ENCODE data around the gene RFLNA. TPM values are rescaled to one million over a fixed set of nuclear protein-coding genes. Genes with fewer than 3 reads are reported as not detected.

RFLNA gene
- total RNA-seq, 2 experiments from 2014 or later, result not detected

- POLR2A ChIA-PET, result no interaction called here
- DNase-seq, result no peak
- peaks cover 25% of the 10 kb centered on the region for H3K36me3 Mint-ChIP-seq (ENCODE audit: low read depth)
- no peak overlapping the region for H3K4me3 Mint-ChIP-seq
- no peaks in the 10 kb centered on the region for H3K27me3 Mint-ChIP-seq
- H3K9me3 Mint-ChIP-seq, result no peaks in the 10 kb centered on the region
- no peaks in the 10 kb centered on the region for H3K4me1 Mint-ChIP-seq
- CTCF ChIA-PET, result no interaction called here
- no peak overlapping the region for H3K27ac Mint-ChIP-seq
These were observed 51.7 kb downstream of the RFLNA start for GRCh38 chr12:124346425-124347168.

DNA sequence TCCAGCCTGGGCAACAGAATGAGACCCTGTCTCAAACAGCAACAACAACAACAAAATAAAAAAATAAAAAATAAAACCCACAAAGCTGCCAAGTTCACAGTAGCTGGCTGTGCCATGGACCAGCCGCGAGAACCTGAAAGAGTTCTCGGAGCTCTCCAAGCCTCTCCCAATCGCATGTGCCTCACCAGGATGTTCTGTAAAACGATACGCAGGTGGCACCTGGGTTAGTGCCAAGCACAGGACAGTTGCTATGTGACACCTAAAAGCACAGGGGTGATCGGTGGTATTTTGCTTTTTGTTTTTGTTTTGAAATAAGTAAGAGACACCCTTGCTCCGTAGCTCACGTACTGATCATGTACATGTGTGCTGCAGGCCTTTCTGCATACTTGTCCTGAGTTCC, 52.4 kb downstream of the RFLNA start:
- DNase-seq, result no peak
- H3K36me3 Mint-ChIP-seq (ENCODE audit: low read depth), result peaks cover 22% of the 10 kb centered on the region
- H3K4me1 Mint-ChIP-seq, result no peaks in the 10 kb centered on the region
- POLR2A ChIA-PET, result no interaction called here
- no peak overlapping the region for H3K27ac Mint-ChIP-seq
- no peaks in the 10 kb centered on the region for H3K9me3 Mint-ChIP-seq
- no peak overlapping the region for H3K4me3 Mint-ChIP-seq
- CTCF ChIA-PET, result interaction anchor here (0.6 kb wide), 1 partner anchor 140 kb away, joined by 3 read pairs; no protein-coding TSS in a partner anchor
- no peaks in the 10 kb centered on the region for H3K27me3 Mint-ChIP-seq

GRCh38 chr12:124347805-124348658, 53.1 kb downstream of the RFLNA start:
- H3K4me1 Mint-ChIP-seq, result no peaks in the 10 kb centered on the region
- H3K27me3 Mint-ChIP-seq, result no peaks in the 10 kb centered on the region
- CTCF ChIA-PET, result interaction anchor here (0.6 kb wide), 1 partner anchor 139 kb away, joined by 3 read pairs; no protein-coding TSS in a partner anchor
- H3K36me3 Mint-ChIP-seq (ENCODE audit: low read depth), result peaks cover 15% of the 10 kb centered on the region
- no peak overlapping the region for H3K4me3 Mint-ChIP-seq
- H3K27ac Mint-ChIP-seq, result no peak overlapping the region
- H3K9me3 Mint-ChIP-seq, result no peaks in the 10 kb centered on the region
- POLR2A ChIA-PET, result no interaction called here
- DNase-seq, result peak; percentile 18

- Mint-ChIP-seq H3K4me3 (no peak overlapping the region), H3K9me3 (no peaks in the 10 kb centered on the region), H3K27ac (no peak overlapping the region), H3K36me3 (ENCODE audit: low read depth) (peaks cover 10% of the 10 kb centered on the region), H3K4me1 (no peaks in the 10 kb centered on the region), H3K27me3 (no peaks in the 10 kb centered on the region)
- ChIA-PET CTCF (no interaction called here), POLR2A (no interaction called here)
- DNase-seq, result no peak
These were observed 53.9 kb downstream of the RFLNA start for GRCh38 chr12:124348659-124349380.

- Mint-ChIP-seq H3K36me3 (ENCODE audit: low read depth) (peaks cover 6% of the 10 kb centered on the region), H3K27me3 (no peaks in the 10 kb centered on the region), H3K9me3 (no peaks in the 10 kb centered on the region), H3K4me3 (no peak overlapping the region), H3K4me1 (no peaks in the 10 kb centered on the region), H3K27ac (no peak overlapping the region)
- DNase-seq, result no peak
- ChIA-PET POLR2A (no interaction called here), CTCF (no interaction called here)
These were observed 55.6 kb downstream of the RFLNA start for GRCh38 chr12:124350491-124350890.

DNA sequence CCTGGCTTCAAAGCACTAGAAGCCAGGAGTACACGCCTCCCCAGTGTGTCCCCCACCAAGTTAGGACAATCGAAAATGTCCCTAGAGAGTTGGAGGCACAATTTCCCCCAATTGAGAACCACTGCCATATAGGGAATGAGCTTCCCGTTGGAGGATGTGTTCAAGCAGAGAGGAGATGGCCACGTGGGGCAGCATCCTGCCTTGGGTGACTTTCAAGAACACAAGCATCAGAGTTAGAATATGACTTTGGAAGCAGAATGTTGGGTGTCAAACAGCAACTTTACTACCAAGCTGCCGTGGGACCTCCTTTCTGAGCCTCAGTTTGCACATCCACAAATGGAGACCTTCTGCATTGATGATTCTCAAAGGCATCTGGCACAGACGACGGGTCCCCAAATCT, 56.5 kb downstream of the RFLNA start:
- Mint-ChIP-seq H3K27ac (no peak overlapping the region), H3K4me1 (no peaks in the 10 kb centered on the region)

DNA sequence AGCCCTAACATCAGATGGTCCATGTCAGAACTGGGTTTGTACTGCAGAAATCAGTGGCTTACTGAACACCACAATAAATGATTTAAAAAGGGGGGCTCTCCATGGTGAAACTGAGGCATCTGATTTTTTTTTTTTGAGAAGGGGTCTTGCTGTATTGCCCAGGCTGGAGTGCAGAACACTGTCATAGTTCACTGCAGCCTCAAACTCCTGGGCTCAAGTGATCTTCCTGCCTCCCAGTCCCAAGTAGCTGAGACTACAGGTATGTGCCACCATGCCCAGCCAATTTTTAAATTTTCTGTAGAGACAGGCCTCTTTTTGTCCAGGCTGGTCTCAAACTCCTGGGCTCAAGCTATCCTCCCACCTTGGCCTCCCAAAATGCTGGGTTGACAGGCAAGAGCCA, 57.4 kb downstream of the RFLNA start:
- DNase-seq, result no peak
- H3K4me1 Mint-ChIP-seq, result no peaks in the 10 kb centered on the region
- no peak overlapping the region for H3K4me3 Mint-ChIP-seq
- H3K27me3 Mint-ChIP-seq, result no peaks in the 10 kb centered on the region
- H3K9me3 Mint-ChIP-seq, result no peaks in the 10 kb centered on the region
- no peak overlapping the region for H3K27ac Mint-ChIP-seq
- POLR2A ChIA-PET, result no interaction called here
- CTCF ChIA-PET, result interaction anchor here (0.6 to 1.9 kb wide), 2 partner anchors 191 to 419 kb away, joined by 3 to 7 read pairs; no protein-coding TSS in a partner anchor
- H3K36me3 Mint-ChIP-seq (ENCODE audit: low read depth), result peaks cover 3% of the 10 kb centered on the region

More for the DNA sequence above, 56.5 kb downstream of the RFLNA start:
- CTCF ChIA-PET, result interaction anchor here (1.9 kb wide), 1 partner anchor 420 kb away, joined by 7 read pairs; no protein-coding TSS in a partner anchor
- POLR2A ChIA-PET, result no interaction called here
- Mint-ChIP-seq H3K4me3 (no peak overlapping the region), H3K36me3 (ENCODE audit: low read depth) (peaks cover 2% of the 10 kb centered on the region), H3K27me3 (no peaks in the 10 kb centered on the region), H3K9me3 (no peaks in the 10 kb centered on the region)
- DNase-seq, result no peak

DNA sequence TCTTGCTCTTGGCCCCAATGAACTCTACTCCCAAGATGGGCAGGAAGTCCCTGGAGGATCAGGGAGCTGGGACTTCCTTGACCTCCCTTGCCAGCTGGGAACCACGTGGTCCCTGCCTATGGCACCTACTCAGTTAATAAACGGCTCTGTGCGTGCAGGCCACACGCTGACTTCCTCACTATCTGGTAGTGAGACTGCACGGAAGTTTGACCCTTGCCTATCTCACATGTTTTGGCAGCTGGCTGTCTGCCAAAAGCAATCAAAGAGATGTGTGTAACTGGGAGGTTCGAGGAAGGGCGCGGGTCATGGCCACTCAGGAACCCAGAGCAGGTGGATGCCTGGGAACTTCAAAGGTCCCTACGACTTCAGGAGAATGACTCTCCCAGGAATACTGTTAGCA, 57.9 kb downstream of the RFLNA start:
- DNase-seq, result no peak
- Mint-ChIP-seq H3K9me3 (no peaks in the 10 kb centered on the region), H3K27ac (no peak overlapping the region), H3K4me3 (no peak overlapping the region), H3K27me3 (no peaks in the 10 kb centered on the region), H3K4me1 (no peaks in the 10 kb centered on the region), H3K36me3 (ENCODE audit: low read depth) (peaks cover 8% of the 10 kb centered on the region)
- ChIA-PET CTCF (no interaction called here), POLR2A (no interaction called here)

- Mint-ChIP-seq H3K4me1 (no peaks in the 10 kb centered on the region), H3K36me3 (ENCODE audit: low read depth) (peaks cover 14% of the 10 kb centered on the region), H3K9me3 (no peaks in the 10 kb centered on the region), H3K27me3 (no peaks in the 10 kb centered on the region), H3K27ac (no peak overlapping the region), H3K4me3 (no peak overlapping the region)
- ChIA-PET CTCF (no interaction called here), POLR2A (no interaction called here)
- no peak for DNase-seq
These were observed 59.5 kb downstream of the RFLNA start for GRCh38 chr12:124354400-124354799.

DNA sequence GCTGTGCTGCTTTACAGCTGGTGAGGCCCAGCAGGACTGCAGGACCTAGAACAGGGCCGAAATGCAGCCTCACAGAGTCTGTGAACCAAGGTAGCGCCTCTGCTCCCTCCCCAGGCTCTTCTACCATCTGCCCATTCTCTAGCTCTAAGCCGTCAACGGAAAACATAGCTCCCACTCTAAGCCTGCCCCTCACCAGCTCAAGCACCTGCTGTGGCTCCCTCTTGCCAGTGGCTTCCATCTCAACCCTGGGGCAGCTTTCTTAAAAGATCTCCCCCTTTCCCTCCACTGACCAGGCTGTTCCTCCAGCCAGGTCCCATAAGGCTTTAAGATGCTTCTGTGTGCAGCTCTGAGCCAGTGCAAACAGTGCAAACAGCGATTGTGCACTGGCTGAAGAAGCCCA, 61.3 kb downstream of the RFLNA start:
- H3K9me3 Mint-ChIP-seq, result no peaks in the 10 kb centered on the region
- CTCF ChIA-PET, result interaction anchor here (1.5 kb wide), 1 partner anchor 11 kb away, joined by 4 read pairs; no protein-coding TSS in a partner anchor

DNA sequence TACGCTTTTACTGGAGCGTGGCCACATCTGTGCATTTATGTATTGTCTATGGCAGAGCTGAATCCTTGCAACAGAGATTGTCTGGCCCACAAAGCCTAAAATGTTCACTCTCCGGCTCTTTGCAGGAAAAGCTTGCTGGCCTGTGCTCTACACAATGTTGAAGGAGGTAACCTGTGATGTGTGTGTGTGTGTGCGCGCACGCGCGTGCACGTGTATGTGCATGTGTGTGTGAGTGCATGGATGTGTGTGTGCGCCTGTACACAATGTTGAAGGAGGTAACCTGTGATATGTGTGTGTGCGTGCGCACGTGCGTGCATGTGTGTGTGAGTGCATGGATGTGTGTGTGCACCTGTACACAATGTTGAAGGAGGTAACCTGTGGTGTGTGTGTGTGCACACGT, 62.7 kb downstream of the RFLNA start:
- no peak for DNase-seq
- POLR2A ChIA-PET, result no interaction called here
- Mint-ChIP-seq H3K4me1 (no peaks in the 10 kb centered on the region), H3K27me3 (no peaks in the 10 kb centered on the region), H3K36me3 (ENCODE audit: low read depth) (peaks cover 18% of the 10 kb centered on the region), H3K4me3 (no peak overlapping the region), H3K9me3 (no peaks in the 10 kb centered on the region), H3K27ac (peak overlapping the region; percentile 19)
- CTCF ChIA-PET, result interaction anchor here (0.6 kb wide), 1 partner anchor 779 kb away, joined by 3 read pairs; no protein-coding TSS in a partner anchor

More for the DNA sequence above, 61.3 kb downstream of the RFLNA start:
- H3K27me3 Mint-ChIP-seq, result no peaks in the 10 kb centered on the region
- peaks cover 14% of the 10 kb centered on the region for H3K36me3 Mint-ChIP-seq (ENCODE audit: low read depth)
- no peak overlapping the region for H3K27ac Mint-ChIP-seq
- no peaks in the 10 kb centered on the region for H3K4me1 Mint-ChIP-seq
- POLR2A ChIA-PET, result no interaction called here
- H3K4me3 Mint-ChIP-seq, result no peak overlapping the region
- DNase-seq, result no peak

- ChIA-PET POLR2A (no interaction called here), CTCF (no interaction called here)
- Mint-ChIP-seq H3K4me3 (no peak overlapping the region), H3K36me3 (ENCODE audit: low read depth) (peaks cover 18% of the 10 kb centered on the region), H3K27ac (no peak overlapping the region), H3K4me1 (no peaks in the 10 kb centered on the region), H3K9me3 (no peaks in the 10 kb centered on the region), H3K27me3 (no peaks in the 10 kb centered on the region)
- no peak for DNase-seq
These were observed 63.7 kb downstream of the RFLNA start for GRCh38 chr12:124358572-124358971.

Measured in activated CD4-positive, alpha-beta T cell treated with anti-CD3 and anti-CD28 coated beads, Interleukin-2, amount 10 ng/mL, durations not matched to agents 7 days and 5 days (primary cell).